HG02884 (cell line): ENCODE results near the gene TET1.
"Not testable (repeated sequence)": the region's sequence is repeated elsewhere in the genome, so short reads cannot be mapped to it uniquely, and the experiment has no call there.

Experiments
- ATAC-seq: cut with Tn5 transposase; IDR thresholded peaks from one replicate; pipeline ENCODE4 v1.9.1; 2021; ENCODE audit warnings: mild to moderate bottlenecking, moderate library complexity; ENCODE audit not compliant: unreplicated experiment

The TET1 gene

DNA sequence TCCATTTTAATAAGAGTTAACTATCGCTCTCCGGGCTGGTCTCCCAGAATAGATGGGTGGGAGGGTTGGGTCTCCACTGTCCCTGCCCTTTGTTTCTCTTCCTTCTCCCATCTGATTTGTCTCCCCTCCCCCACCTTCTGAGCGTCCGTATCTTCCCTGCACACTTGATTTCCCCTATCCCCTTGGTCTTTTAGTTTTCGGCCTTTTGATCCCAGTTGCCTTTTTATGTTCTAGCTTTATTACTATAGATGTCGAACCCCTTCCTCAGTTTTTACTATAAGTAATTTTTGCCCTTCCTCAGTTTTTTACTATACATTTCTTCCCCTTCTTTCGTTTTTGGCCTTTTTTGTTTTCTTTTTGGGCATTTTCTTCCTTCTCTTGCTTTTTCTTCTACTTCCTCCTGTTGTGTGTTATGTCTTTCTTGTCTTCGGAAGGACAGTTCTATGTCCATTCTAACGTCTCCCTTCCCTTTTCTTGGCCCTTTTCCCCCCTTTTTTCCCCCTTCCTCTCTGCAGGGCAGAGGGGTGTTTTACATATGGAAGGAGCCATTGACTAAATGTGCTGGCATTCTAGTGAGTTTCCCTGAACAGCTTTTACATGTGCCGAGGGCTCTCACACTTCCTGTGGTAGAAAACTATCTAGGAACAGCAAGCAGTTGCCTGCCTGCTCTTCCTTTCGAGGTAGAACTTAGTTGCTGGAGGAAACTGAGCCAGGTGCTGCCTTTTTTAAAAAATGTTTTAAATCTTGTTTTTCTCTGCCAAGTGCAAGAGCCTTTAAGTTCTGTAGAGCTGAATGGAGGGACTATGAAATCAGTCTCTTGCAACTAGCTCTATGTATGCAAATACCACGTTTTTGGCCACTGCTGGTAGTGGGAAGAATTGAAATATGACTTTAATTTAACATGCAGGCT, 2.8 kb downstream of the TET1 start:
- ATAC-seq: no peak

- ATAC-seq: no peak
These were observed 4.6 kb downstream of the TET1 start for GRCh38 chr10:68564712-68565111.

DNA sequence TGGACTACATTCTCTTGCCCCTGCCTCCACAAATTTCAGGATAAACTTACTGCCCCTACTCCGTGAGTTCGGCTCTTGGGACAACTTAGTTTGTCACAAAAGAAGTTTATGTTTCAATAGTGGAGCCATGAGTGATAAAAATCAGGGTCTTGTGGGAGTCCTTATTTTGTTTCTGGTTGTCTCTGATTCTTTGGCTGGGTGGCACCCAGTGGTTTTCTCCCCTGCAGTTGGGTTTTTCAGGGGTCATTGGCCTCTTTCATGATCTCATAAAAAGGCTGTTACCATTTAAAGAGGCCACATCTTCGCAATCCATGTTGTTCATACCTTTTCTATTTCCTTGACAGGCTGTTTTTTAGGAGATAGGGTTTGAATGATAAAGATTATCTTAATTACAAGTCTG, 5.5 kb downstream of the TET1 start:
- ATAC-seq: no peak

- ATAC-seq: no peak
These were observed 6.2 kb downstream of the TET1 start for GRCh38 chr10:68566351-68566750.

DNA sequence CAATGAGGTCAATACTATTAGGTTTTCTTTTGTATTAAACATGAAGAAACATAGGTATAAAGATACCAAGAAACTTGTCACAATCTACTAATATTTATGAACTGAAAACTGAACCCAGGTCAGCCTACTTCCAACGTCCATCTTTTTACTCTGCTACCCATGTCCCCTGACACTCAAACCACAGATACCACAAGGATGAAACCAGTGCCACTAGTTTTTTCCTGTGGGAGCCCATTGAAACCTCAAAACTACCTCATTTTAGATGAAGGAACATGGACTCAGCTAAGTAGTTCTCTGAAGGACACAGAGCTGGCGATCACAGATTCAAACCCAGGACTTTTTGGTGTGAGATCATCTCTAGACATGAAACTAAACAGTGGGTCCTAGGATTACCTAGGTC, 6.8 kb downstream of the TET1 start:
- no peak for ATAC-seq

- ATAC-seq: no peak
These were observed 12.0 kb downstream of the TET1 start for GRCh38 chr10:68572151-68572550.

DNA sequence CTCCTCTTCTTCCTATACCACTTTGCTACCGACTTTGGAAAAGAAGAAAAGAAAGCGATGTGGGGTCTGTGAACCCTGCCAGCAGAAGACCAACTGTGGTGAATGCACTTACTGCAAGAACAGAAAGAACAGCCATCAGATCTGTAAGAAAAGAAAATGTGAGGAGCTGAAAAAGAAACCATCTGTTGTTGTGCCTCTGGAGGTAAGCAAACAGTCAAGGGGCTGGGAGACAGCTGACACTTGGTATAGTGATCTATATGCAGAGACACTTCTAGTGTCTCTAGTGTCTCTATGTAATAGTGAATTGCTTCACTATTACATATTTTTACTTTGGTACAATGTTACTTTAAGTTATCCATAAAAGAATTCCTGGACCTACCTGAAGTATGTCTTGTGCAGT, 13.9 kb downstream of the TET1 start:
- no peak for ATAC-seq

GRCh38 chr10:68576118-68576517, 16.0 kb downstream of the TET1 start:
- ATAC-seq: no peak

GRCh38 chr10:68578974-68579373, 18.8 kb downstream of the TET1 start:
- no peak for ATAC-seq

DNA sequence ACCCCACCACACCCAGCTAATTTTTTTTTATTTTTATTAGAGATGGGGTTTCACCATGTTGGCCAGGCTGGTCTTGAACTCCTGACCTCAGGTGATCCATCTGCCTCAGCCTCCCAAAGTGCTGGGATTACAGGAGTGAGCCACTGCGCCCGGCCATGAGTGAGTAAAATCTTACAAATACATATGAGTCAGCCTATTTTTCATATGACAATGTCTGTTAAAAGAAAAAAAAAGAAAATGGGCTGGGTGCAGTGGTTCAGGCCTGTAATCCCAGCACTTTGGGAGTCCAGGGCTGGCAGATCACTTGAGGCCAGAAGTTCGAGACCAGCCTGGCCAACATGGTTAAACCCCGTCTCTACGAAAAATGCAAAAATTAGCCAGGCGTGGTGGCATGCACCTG, 24.1 kb downstream of the TET1 start:
- not testable (repeated sequence) for ATAC-seq

- no peak for ATAC-seq
These were observed 26.6 kb downstream of the TET1 start for GRCh38 chr10:68586606-68587305.

- ATAC-seq: no peak
These were observed 34.3 kb downstream of the TET1 start for GRCh38 chr10:68594405-68594804.

DNA sequence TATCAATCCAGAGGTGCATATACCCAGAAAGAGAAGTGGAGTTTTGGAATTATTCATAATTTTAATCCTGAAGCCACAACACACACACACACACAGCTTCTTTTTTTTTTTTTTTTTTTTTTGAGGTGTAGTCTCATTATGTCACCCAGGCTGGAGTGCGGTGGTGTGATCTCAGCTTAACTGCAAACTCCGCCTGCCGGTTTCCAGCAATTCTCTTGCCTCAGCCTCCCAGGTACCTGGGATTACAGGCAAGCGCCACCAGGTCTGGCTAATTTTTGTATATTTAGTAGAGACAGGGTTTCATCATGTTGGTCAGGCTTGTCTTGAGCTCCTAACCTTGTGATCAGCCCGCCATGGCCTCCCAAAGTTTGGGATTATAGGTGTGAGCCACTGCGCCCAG, 35.4 kb downstream of the TET1 start:
- ATAC-seq: no peak

DNA sequence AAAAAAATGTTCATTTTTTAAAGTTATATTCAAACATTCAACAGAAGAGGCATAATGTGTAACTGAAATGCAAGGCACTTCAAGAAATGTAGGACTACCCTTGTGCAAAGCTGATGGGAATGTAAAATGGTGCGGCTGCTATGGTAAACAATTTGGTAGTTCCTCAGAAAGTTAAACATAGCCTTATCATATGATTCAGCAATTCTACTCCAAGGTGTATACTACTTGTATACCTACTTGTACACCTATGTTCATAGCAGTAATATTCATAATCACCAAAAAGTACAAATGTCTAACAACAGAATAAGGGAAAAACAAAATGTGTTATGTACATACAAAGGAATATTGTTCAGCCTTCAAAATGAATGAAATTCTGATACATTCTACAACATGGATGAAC, 37.3 kb downstream of the TET1 start:
- no peak for ATAC-seq

GRCh38 chr10:68598978-68599770, 39.0 kb downstream of the TET1 start:
- no peak for ATAC-seq

GRCh38 chr10:68599771-68600040, 39.6 kb downstream of the TET1 start:
- no peak for ATAC-seq

- ATAC-seq: peak; percentile 82
These were observed 40.1 kb downstream of the TET1 start for GRCh38 chr10:68600041-68600778.

- no peak for ATAC-seq
These were observed 41.5 kb downstream of the TET1 start for GRCh38 chr10:68601501-68602265.

DNA sequence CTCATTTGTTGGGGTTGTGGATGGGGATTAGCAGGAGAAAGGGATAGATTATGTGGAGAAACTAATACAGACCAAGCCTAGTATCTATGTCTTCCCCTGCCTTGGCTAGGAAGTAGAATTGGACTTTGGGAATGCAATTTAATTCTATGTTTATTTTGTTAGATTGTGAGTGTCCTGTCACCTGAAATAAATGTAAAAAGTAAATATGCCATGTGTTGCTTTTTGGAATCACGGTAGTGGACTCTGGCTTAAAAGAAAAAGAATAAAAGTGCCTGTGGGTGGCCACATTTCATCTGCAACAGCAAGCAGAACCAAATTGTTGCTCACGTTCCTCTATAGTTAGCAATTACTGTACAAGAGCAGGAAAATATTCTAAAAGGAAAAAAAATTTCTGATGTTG, 42.3 kb downstream of the TET1 start:
- ATAC-seq: no peak

DNA sequence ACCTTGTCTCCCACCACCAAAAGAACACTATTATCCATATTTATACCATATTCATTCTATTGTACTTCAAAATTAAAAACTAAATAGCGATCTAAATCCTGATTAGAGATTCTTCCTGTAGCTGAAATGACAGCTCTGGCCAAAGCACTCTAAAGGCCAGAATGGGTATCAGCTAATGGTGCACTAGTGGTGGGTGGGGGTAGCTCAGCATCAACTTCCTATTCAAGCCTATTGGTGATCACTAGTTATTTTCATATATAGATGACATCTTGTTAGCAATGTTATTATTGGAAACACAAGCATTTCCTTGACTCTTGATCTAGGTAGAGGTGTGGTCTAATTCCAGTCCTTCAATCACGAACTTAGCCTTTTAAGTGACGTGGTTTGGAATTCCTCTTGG, 43.6 kb downstream of the TET1 start:
- ATAC-seq: no peak
